T follicular helper cell (primary cell): ENCODE data around the gene BCAS2.

ENCODE experiments used
- DNase-seq: peaks from one replicate; pipeline ENCODE4 v3.0.0-alpha.2; 2020; ENCODE audit warnings: low read depth

The BCAS2 gene

GRCh38 chr1:114558544-114558943, 22.9 kb downstream of the BCAS2 start:
- no peak for DNase-seq

- DNase-seq = no peak
Measured at GRCh38 chr1:114554577-114554976, 26.8 kb downstream of the BCAS2 start.

GRCh38 chr1:114552106-114552639, 29.2 kb downstream of the BCAS2 start:
- DNase-seq = no peak

- no peak for DNase-seq
Measured at GRCh38 chr1:114551400-114551799, 30.0 kb downstream of the BCAS2 start.

GRCh38 chr1:114550336-114550735, 31.1 kb downstream of the BCAS2 start:
- DNase-seq = no peak

GRCh38 chr1:114549137-114549536, 32.3 kb downstream of the BCAS2 start:
- DNase-seq = no peak

GRCh38 chr1:114547076-114547475, 34.3 kb downstream of the BCAS2 start:
- no peak for DNase-seq

- DNase-seq = no peak
Measured at GRCh38 chr1:114545796-114546195, 35.6 kb downstream of the BCAS2 start.

- DNase-seq = no peak
Measured at GRCh38 chr1:114545315-114545714, 36.1 kb downstream of the BCAS2 start.

GRCh38 chr1:114540821-114541220, 40.6 kb downstream of the BCAS2 start:
- DNase-seq = no peak

GRCh38 chr1:114540272-114540671, 41.1 kb downstream of the BCAS2 start:
- no peak for DNase-seq

- DNase-seq = no peak
Measured at GRCh38 chr1:114536043-114536442, 45.4 kb downstream of the BCAS2 start.

- DNase-seq = no peak
Measured at GRCh38 chr1:114535401-114535800, 46.0 kb downstream of the BCAS2 start.

GRCh38 chr1:114531094-114531493, 50.3 kb downstream of the BCAS2 start:
- DNase-seq = no peak

- no peak for DNase-seq
Measured at GRCh38 chr1:114530224-114530623, 51.2 kb downstream of the BCAS2 start.

- DNase-seq = no peak
Measured at GRCh38 chr1:114524944-114525343, 56.5 kb downstream of the BCAS2 start.

- DNase-seq = no peak
Measured at GRCh38 chr1:114522264-114522575, 59.2 kb downstream of the BCAS2 start.

- no peak for DNase-seq
Measured at GRCh38 chr1:114521396-114522263, 59.8 kb downstream of the BCAS2 start.
